ENCODE measurements around the gene ACO1.

The ACO1 gene

DNA sequence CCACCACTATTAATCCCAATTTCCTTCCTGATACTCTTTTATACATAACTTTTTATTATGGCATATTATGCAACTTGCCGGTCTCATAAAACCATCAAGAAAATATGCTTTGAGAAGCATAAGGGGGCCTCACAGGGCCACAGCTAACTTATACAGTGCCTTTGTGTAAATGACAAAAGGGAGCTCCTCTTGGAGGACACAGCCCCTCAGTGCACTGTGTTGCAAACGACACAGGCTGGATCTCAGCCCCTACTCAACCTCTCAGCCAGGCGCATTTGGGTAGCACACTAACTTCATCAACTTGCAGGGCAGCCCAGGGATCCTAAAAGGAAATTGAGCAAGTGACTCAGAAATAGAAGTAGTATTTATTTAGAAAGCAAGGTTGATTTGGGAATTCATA lies 106.2 kb downstream of the ACO1 start:
- Histone ChIP-seq H3K9me2 (replicated peaks; ENCODE audit: insufficient read depth, low read length) (no peaks in the 10 kb centered on the region), H3K36me3 (ENCODE audit: low read length) (no peaks in the 10 kb centered on the region)

DNA sequence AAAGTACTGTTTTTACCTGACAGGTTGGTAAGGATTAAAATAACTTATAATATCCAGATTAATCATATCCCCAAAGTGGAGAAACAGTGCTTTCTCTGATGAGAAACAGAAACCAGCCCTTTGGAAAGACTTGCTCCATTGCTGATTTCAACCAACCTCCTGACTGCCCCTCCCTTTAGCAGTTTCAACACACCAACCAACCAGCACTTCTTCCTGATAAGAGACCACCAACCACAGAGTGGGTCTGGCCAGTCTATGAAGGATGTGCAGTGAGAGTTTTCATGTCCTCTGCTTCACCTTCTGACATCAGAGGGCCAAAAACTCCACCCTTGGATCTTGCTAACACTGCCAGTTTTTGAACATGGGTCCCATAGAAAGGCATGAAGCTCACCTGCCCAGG lies 113.5 kb downstream of the ACO1 start:
- Histone ChIP-seq H3K36me3 (ENCODE audit: low read length) (no peaks in the 10 kb centered on the region), H3K9ac (ENCODE audit: low read length) (no peak overlapping the region), H3F3A (ENCODE audit: insufficient read depth) (no peaks in the 10 kb centered on the region), H3K27me3 (ENCODE audit: low read length) (no peaks in the 10 kb centered on the region), H3K9me3 (ENCODE audit: insufficient read depth, low read length) (no peaks in the 10 kb centered on the region), H3K27ac (ENCODE audit: low read depth, low read length) (no peak overlapping the region), H2AFZ (ENCODE audit: low read depth, low read length, severe bottlenecking) (no peak overlapping the region), H4K20me1 (ENCODE audit: low read depth, low read length) (no peaks in the 10 kb centered on the region), H3K79me2 (ENCODE audit: insufficient read depth, low read length) (no peaks in the 10 kb centered on the region), H3K4me2 (ENCODE audit: low read depth, low read length, poor library complexity, severe bottlenecking) (no peak overlapping the region), H3K4me3 (ENCODE audit: insufficient read depth, low read length, poor library complexity, severe bottlenecking) (no peak overlapping the region), H3K9me2 (replicated peaks; ENCODE audit: insufficient read depth, low read length) (no peaks in the 10 kb centered on the region)
- TF ChIP-seq EZH2phosphoT487 (conservative IDR thresholded peaks at IDR 0.05; ENCODE audit: low read length): no peak
- TF ChIP-seq, protein P1, sequence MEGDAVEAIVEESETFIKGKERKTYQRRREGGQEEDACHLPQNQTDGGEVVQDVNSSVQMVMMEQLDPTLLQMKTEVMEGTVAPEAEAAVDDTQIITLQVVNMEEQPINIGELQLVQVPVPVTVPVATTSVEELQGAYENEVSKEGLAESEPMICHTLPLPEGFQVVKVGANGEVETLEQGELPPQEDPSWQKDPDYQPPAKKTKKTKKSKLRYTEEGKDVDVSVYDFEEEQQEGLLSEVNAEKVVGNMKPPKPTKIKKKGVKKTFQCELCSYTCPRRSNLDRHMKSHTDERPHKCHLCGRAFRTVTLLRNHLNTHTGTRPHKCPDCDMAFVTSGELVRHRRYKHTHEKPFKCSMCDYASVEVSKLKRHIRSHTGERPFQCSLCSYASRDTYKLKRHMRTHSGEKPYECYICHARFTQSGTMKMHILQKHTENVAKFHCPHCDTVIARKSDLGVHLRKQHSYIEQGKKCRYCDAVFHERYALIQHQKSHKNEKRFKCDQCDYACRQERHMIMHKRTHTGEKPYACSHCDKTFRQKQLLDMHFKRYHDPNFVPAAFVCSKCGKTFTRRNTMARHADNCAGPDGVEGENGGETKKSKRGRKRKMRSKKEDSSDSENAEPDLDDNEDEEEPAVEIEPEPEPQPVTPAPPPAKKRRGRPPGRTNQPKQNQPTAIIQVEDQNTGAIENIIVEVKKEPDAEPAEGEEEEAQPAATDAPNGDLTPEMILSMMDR (IDR thresholded peaks at IDR 0.05; ENCODE audit: insufficient read depth, low read length, poor library complexity, severe bottlenecking): no peak

More for the DNA sequence above, 106.2 kb downstream of the ACO1 start:
- no peaks in the 10 kb centered on the region for H3K79me2 ChIP-seq (ENCODE audit: insufficient read depth, low read length)
- no peak overlapping the region for H2AFZ ChIP-seq (ENCODE audit: low read depth, low read length, severe bottlenecking)
- H3K27ac ChIP-seq (ENCODE audit: low read depth, low read length): no peak overlapping the region
- TF ChIP-seq, protein P1 (IDR thresholded peaks at IDR 0.05; ENCODE audit: insufficient read depth, low read length, poor library complexity, severe bottlenecking): no peak
- TF ChIP-seq EZH2phosphoT487 (conservative IDR thresholded peaks at IDR 0.05; ENCODE audit: low read length): no peak
- no peak overlapping the region for H3K4me3 ChIP-seq (ENCODE audit: insufficient read depth, low read length, poor library complexity, severe bottlenecking)
- no peak overlapping the region for H3K4me2 ChIP-seq (ENCODE audit: low read depth, low read length, poor library complexity, severe bottlenecking)
- H3K9ac ChIP-seq (ENCODE audit: low read length): no peak overlapping the region
- no peaks in the 10 kb centered on the region for H3K9me3 ChIP-seq (ENCODE audit: insufficient read depth, low read length)
- H3K27me3 ChIP-seq (ENCODE audit: low read length): no peaks in the 10 kb centered on the region
- no peaks in the 10 kb centered on the region for H3F3A ChIP-seq (ENCODE audit: insufficient read depth)
- no peaks in the 10 kb centered on the region for H4K20me1 ChIP-seq (ENCODE audit: low read depth, low read length)

DNA sequence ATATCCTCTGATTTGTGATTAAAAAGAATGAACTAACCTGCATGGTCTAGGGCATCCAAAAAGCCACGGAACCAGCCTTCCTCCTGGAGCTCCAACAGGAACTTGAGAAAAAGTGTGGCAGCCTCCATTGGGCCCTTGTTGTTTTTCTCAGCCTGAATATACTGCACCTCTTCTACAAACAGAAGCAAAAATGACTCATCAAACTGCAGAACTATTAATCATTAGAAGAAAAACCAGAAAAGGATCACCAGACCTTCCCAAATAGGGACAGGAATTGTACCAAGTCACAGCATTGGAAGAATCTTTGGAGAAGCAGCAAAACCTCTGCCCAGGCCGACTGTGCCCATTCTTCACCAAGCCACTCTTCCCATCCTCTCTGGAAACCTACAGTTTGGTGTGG lies 116.3 kb downstream of the ACO1 start:
- H4K20me1 ChIP-seq (ENCODE audit: low read depth, low read length): no peaks in the 10 kb centered on the region
- H2AFZ ChIP-seq (ENCODE audit: low read depth, low read length, severe bottlenecking): no peak overlapping the region
- no peak overlapping the region for H3K4me3 ChIP-seq (ENCODE audit: insufficient read depth, low read length, poor library complexity, severe bottlenecking)
- H3K79me2 ChIP-seq (ENCODE audit: insufficient read depth, low read length): no peaks in the 10 kb centered on the region
- H3K27ac ChIP-seq (ENCODE audit: low read depth, low read length): no peak overlapping the region
- H3K9me3 ChIP-seq (ENCODE audit: insufficient read depth, low read length): no peaks in the 10 kb centered on the region
- no peaks in the 10 kb centered on the region for H3K27me3 ChIP-seq (ENCODE audit: low read length)
- TF ChIP-seq, protein P1 (IDR thresholded peaks at IDR 0.05; ENCODE audit: insufficient read depth, low read length, poor library complexity, severe bottlenecking): no peak
- TF ChIP-seq EZH2phosphoT487 (conservative IDR thresholded peaks at IDR 0.05; ENCODE audit: low read length): no peak
- H3F3A ChIP-seq (ENCODE audit: insufficient read depth): no peaks in the 10 kb centered on the region
- no peaks in the 10 kb centered on the region for H3K36me3 ChIP-seq (ENCODE audit: low read length)
- H3K4me2 ChIP-seq (ENCODE audit: low read depth, low read length, poor library complexity, severe bottlenecking): no peak overlapping the region
- no peak overlapping the region for H3K9ac ChIP-seq (ENCODE audit: low read length)
- no peaks in the 10 kb centered on the region for H3K9me2 ChIP-seq (replicated peaks; ENCODE audit: insufficient read depth, low read length)
